LNCaP clone FGC (cell line): ENCODE measurements around the gene BEX4.
"Not testable (repeated sequence)": the region's sequence is repeated elsewhere in the genome, so short reads cannot be mapped to it uniquely, and the experiment has no call there.

Source experiments
- DNase-seq: peaks from one replicate; pipeline ENCODE4 v3.0.0-alpha.2; 2011; ENCODE audit warnings: low read depth
- H3K4me3 ChIP-seq: 2 replicates; pipeline ENCODE4 v1.5.1; 2011; ENCODE audit warnings: mild to moderate bottlenecking, low read depth, low read length, control low read depth
- CTCF ChIP-seq: IDR thresholded peaks from 2 replicates; pipeline ENCODE4 v1.5.1; 2012; ENCODE audit warnings: mild to moderate bottlenecking; ENCODE audit not compliant: control insufficient read depth, insufficient read depth; ENCODE audit errors: extremely low read depth

The BEX4 gene

GRCh38 chrX:103187953-103188475 lies 26.9 kb upstream of the BEX4 start:
- TF ChIP-seq CTCF: no peak
- H3K4me3 ChIP-seq: no peak overlapping the region
- no peak for DNase-seq

DNA sequence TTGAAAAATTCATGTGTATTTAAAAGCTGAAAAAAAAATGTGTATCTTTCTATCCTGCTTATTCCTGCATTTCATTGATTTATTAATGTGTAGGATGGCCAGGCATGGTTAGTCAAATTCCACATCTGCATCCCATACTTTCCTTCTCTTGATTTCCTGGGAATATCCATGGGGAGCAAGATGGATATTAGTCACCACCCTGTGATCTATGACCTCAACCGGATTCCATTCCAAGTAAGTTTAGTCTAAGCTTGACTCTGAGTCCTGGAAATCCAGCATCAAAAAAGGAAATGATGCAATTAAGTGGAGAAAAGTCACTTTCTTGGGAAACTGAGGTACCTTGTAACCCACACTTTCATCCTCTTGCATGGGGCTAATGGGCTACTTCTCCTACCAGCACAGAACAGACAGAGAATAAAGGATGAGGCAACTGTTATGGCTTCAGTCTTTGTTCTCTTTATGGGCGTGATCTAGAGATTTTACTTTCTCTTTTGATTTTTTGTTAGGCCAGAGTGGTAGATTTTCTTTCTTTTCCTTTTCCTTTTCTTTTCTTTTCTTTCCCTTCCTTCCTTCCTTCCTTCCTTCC lies 17.1 kb upstream of the BEX4 start:
- no peak overlapping the region for H3K4me3 ChIP-seq
- no peak for TF ChIP-seq CTCF
- DNase-seq: no peak

GRCh38 chrX:103198668-103199067 lies 16.2 kb upstream of the BEX4 start:
- not testable (repeated sequence) for H3K4me3 ChIP-seq, DNase-seq

- DNase-seq: peak; percentile 78
- H3K4me3 ChIP-seq: no peak overlapping the region
- TF ChIP-seq CTCF: no peak
Measured at GRCh38 chrX:103201041-103201440, 13.9 kb upstream of the BEX4 start.

DNA sequence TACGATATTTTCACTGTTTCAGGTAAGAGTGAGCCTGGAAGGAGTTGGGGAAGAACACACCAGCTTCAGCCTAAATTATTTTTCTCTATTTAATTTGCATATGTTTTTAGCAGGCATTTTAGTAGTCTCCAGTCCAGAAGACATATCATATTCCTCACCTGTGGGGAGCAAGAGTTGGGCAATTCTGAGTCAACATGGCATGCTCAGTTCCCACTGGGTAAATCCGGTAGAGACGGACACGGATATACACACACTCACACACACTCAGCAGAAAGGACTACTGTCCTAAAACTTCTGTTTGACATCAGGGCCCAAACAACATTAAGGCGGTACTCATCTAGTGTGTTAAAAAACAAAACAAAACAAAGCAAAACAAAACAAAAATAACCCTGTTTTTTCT lies 4.9 kb upstream of the BEX4 start:
- no peak for DNase-seq
- no peak for TF ChIP-seq CTCF
- H3K4me3 ChIP-seq: no peak overlapping the region

- DNase-seq: no peak
- no peak overlapping the region for H3K4me3 ChIP-seq
- peak; percentile 46 for TF ChIP-seq CTCF
Measured at GRCh38 chrX:103211012-103211715, 3.7 kb upstream of the BEX4 start.

- TF ChIP-seq CTCF: no peak
- H3K4me3 ChIP-seq: no peak overlapping the region
- DNase-seq: no peak
Measured at GRCh38 chrX:103212749-103213457, 2.0 kb upstream of the BEX4 start.
